Gastroesophageal sphincter (tissue), 3 donors: ENCODE data around the gene PPM1M.

Source experiments
- CTCF ChIP-seq, 4 experiments: fragments of 200-600 bp in 2 of 4; fragments of 450-650 bp in 2 of 4; sonication (generic) in 1 of 4; IDR thresholded peaks; one replicate each; pipeline ENCODE4 v1.5.1; 2017 to 2019; ENCODE audit warnings: antibody characterized with exemption in 4 of 4, mild to moderate bottlenecking in 2 of 4, moderate library complexity in 2 of 4
- EP300 ChIP-seq: sonication (generic); formaldehyde crosslinking; IDR thresholded peaks from one replicate; pipeline ENCODE4 v1.6.1; 2017; ENCODE audit warnings: antibody characterized with exemption, mild to moderate bottlenecking
- POLR2A ChIP-seq, 2 donors: fragments of 450-650 bp; IDR thresholded peaks; one replicate each; pipeline ENCODE4 v1.6.1; 2017; ENCODE audit warnings: antibody characterized with exemption in 2 of 2, mild to moderate bottlenecking in 2 of 2, moderate library complexity in 1 of 2
- POLR2AphosphoS5 ChIP-seq: sonication (generic); formaldehyde crosslinking; IDR thresholded peaks from one replicate; pipeline ENCODE4 v1.6.1; 2017; ENCODE audit warnings: antibody characterized with exemption

GRCh38 chr3:52297242-52298148 is 51.9 kb downstream of the PPM1M start:
- no peak for TF ChIP-seq CTCF (IDR thresholded peaks at IDR 0.05)
- no peak for TF ChIP-seq EP300
- TF ChIP-seq POLR2A (IDR thresholded peaks at IDR 0.05): no peak
- TF ChIP-seq POLR2AphosphoS5: no peak
